ENCODE data around the gene NEMP1. TPM values are rescaled to one million over a fixed set of nuclear protein-coding genes. Genes with fewer than 3 reads are reported as not detected.
A peak's percentile ranks its signal among the peaks of the same experiment; 100 is the strongest.
"Not testable (repeated sequence)": the region's sequence is repeated elsewhere in the genome, so short reads cannot be mapped to it uniquely, and the experiment has no call there.

Gene NEMP1
- total RNA-seq, 2 experiments from 2014 or later: 76.1 to 80.6 TPM

DNA sequence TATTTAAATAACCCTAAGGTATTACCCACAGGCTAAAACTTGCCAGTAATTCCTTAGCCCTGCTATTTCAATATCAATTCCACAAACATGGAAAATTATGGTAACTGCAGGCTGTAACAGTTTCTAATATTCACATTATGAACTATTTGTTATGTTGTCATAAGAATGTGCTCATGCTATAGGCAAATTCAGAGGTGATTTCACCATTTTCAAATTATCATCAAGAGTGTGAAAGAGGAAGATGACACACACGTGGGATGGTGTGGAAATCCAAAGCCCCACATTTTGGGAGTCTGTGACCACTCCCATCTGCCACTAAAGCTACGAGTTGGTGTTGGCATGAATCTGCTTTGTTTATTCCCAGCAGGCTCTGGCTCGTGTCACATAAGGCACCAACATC lies 22.8 kb downstream of the NEMP1 start:
- H3K27ac Mint-ChIP-seq: peak overlapping the region; percentile 35
- no peaks in the 10 kb centered on the region for H3K9me3 Mint-ChIP-seq
- H3K27me3 Mint-ChIP-seq: no peaks in the 10 kb centered on the region
- ATAC-seq: no peak
- CTCF ChIA-PET: interaction anchor here (1.4 to 2.1 kb wide), 4 partner anchors 47 to 68 kb away, joined by 3 to 11 read pairs (median 5); no protein-coding TSS in a partner anchor
- peaks cover 66% of the 10 kb centered on the region for H3K36me3 Mint-ChIP-seq (ENCODE audit: low read depth)
- peaks cover 35% of the 10 kb centered on the region for H3K4me1 Mint-ChIP-seq (ENCODE audit: low read depth)
- TF ChIP-seq CTCF (IDR thresholded peaks at IDR 0.05): no peak
- no peak for DNase-seq
- POLR2A ChIA-PET: interaction anchor here (0.6 to 1.0 kb wide), 2 partner anchors 30 to 219 kb away, joined by 3 read pairs; no protein-coding TSS in a partner anchor
- H3K4me3 Mint-ChIP-seq: no peak overlapping the region
- intact Hi-C loops (cut with micrococcal nuclease): no loop called here

DNA sequence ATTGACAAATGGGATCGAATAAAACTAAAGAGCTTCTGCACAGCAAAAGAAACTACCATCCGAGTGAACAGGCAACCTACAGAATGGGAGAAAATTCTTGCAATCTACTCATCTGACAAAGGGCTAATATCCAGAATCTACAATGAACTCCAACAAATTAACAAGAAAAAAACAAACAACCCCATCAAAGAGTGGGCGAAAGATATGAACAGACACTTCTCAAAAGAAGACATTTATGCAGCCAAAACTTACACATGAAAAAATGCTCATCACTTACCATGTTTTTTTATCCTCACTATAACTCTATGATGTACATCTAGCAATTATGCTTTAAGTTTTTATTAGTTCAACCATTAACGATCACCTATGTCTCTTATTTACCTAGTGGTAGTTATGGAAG lies 24.7 kb downstream of the NEMP1 start:
- POLR2A ChIA-PET; ATAC-seq; H3K9me3 Mint-ChIP-seq; CTCF ChIA-PET; H3K4me3 Mint-ChIP-seq; intact Hi-C loops (cut with micrococcal nuclease); H3K27ac Mint-ChIP-seq; H3K27me3 Mint-ChIP-seq; DNase-seq: not testable (repeated sequence)
- Mint-ChIP-seq H3K36me3 (ENCODE audit: low read depth) (peaks cover 51% of the 10 kb centered on the region), H3K4me1 (ENCODE audit: low read depth) (peaks cover 30% of the 10 kb centered on the region)

- CTCF ChIA-PET: interaction anchor here (0.9 to 5.7 kb wide), 4 partner anchors 8 to 71 kb away, joined by 3 to 66 read pairs (median 4); no protein-coding TSS in a partner anchor
- H3K27ac Mint-ChIP-seq; ATAC-seq; H3K27me3 Mint-ChIP-seq; H3K4me3 Mint-ChIP-seq; intact Hi-C loops (cut with micrococcal nuclease); H3K9me3 Mint-ChIP-seq; DNase-seq: not testable (repeated sequence)
- H3K4me1 Mint-ChIP-seq (ENCODE audit: low read depth): peaks cover 31% of the 10 kb centered on the region
- peaks cover 43% of the 10 kb centered on the region for H3K36me3 Mint-ChIP-seq (ENCODE audit: low read depth)
- POLR2A ChIA-PET: interaction anchor here (0.7 kb wide), 1 partner anchor 27 kb away, joined by 3 read pairs; no protein-coding TSS in a partner anchor
These were observed 25.4 kb downstream of the NEMP1 start for GRCh38 chr12:57053146-57053545.

DNA sequence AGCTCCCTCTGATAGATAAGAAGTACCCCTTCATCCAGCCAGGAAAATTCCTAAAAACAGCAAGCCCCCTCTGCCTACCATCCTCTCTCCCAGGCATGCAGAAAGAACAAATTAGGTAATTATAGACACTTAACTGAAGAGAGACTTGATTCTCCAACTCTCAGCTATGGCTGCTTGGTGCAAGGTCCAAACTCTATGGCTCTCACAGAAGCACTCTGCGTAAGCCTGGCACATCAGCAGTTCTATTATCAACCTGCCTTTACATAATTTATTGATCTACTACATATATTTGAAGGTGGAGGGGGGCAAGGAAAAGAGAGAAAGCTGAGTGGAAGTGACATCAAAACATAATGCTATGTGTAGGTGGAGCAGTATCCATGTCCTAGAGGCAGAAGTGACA lies 27.6 kb downstream of the NEMP1 start:
- ATAC-seq: no peak
- H3K4me3 Mint-ChIP-seq: no peak overlapping the region
- intact Hi-C loops (cut with micrococcal nuclease): no loop called here
- H3K36me3 Mint-ChIP-seq (ENCODE audit: low read depth): peaks cover 25% of the 10 kb centered on the region
- ChIA-PET CTCF (interaction anchor here (1.0 to 5.7 kb wide), 9 partner anchors 10 to 132 kb away, joined by 3 to 66 read pairs (median 5); no protein-coding TSS in a partner anchor), POLR2A (interaction anchor here (0.9 to 1.8 kb wide), 6 partner anchors 14 to 47 kb away, joined by 3 to 5 read pairs (median 4); no protein-coding TSS in a partner anchor)
- peaks cover 41% of the 10 kb centered on the region for H3K4me1 Mint-ChIP-seq (ENCODE audit: low read depth)
- no peaks in the 10 kb centered on the region for H3K9me3 Mint-ChIP-seq
- no peak overlapping the region for H3K27ac Mint-ChIP-seq
- DNase-seq: no peak
- no peak for TF ChIP-seq CTCF (IDR thresholded peaks at IDR 0.05)
- no peaks in the 10 kb centered on the region for H3K27me3 Mint-ChIP-seq

DNA sequence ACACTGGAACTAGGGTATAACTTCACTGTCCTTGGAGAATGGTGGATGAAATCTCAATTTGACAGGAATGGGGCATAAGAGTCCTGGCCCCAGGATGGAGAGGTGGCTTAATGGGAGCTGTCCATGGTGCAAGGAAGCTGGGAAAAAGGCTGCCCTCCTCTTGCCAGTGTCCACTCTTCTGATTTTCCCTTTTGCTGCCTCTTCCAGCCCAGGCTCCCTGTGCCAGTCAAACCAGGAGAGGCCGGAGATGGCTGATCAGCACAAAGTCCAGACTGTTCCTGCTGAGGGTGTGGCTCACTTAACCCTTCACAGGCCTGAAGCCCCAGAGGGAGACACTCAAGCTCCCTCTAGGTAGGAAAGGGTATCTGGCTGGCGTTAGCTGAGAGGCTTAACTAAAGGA lies 28.7 kb downstream of the NEMP1 start, which contains the start of gene MYO1A:
TSS of gene MYO1A (minus strand) at position 240 of the 400 bp plus-strand sequence. CDS start 1,806 bp downstream, outside the sequence.
- peaks cover 40% of the 10 kb centered on the region for H3K4me1 Mint-ChIP-seq (ENCODE audit: low read depth)
- CTCF ChIA-PET: interaction anchor here (0.6 to 5.7 kb wide), 5 partner anchors 11 to 62 kb away, joined by 3 to 66 read pairs (median 5); no protein-coding TSS in a partner anchor
- peaks cover 17% of the 10 kb centered on the region for H3K36me3 Mint-ChIP-seq (ENCODE audit: low read depth)
- H3K9me3 Mint-ChIP-seq: no peaks in the 10 kb centered on the region
- no peak within 1 kb of the TSS for H3K4me3 Mint-ChIP-seq
- DNase-seq: no peak
- intact Hi-C loops (cut with micrococcal nuclease): no loop called here
- H3K27me3 Mint-ChIP-seq: no peaks in the 10 kb centered on the region
- POLR2A ChIA-PET: interaction anchor here (0.6 to 3.3 kb wide), 8 partner anchors 10 to 214 kb away, joined by 3 to 21 read pairs (median 3); partner anchors contain the start of gene STAT6
- ATAC-seq: no peak
- H3K27ac Mint-ChIP-seq: no peak within 1 kb of the TSS
- no peak for TF ChIP-seq CTCF (IDR thresholded peaks at IDR 0.05)

- Mint-ChIP-seq H3K36me3 (ENCODE audit: low read depth) (peaks cover 14% of the 10 kb centered on the region), H3K27ac (no peak overlapping the region), H3K9me3 (no peaks in the 10 kb centered on the region), H3K4me1 (ENCODE audit: low read depth) (peaks cover 40% of the 10 kb centered on the region), H3K4me3 (no peak overlapping the region), H3K27me3 (no peaks in the 10 kb centered on the region)
- CTCF ChIA-PET: interaction anchor here (1.3 to 5.7 kb wide), 7 partner anchors 12 to 127 kb away, joined by 4 to 66 read pairs (median 10); no protein-coding TSS in a partner anchor
- POLR2A ChIA-PET: interaction anchor here (1.4 to 3.5 kb wide), 9 partner anchors 11 to 63 kb away, joined by 3 to 21 read pairs (median 5); partner anchors contain the start of gene STAT6
- intact Hi-C loops (cut with micrococcal nuclease): no loop called here
- no peak for TF ChIP-seq CTCF (IDR thresholded peaks at IDR 0.05)
- no peak for DNase-seq
- no peak for ATAC-seq
These were observed 29.5 kb downstream of the NEMP1 start for GRCh38 chr12:57049119-57049446.
